A549 (cell line): Measurements from ENCODE around the gene IL19. TPM values are rescaled to one million over a fixed set of nuclear protein-coding genes. Genes with fewer than 3 reads are reported as not detected.

Experiments
- ATAC-seq, 2 experiments: fragments of 200-7000 bp in 1 of 2; fragments of >200 bp in 1 of 2; cut with Nextera tagmentation in 1 of 2; cut with Tn5 transposase in 1 of 2; 3 replicates each; pipeline versions ENCODE4 v1.8.0 to v1.9.1; 2018 to 2020; ENCODE audit warnings: mild to moderate bottlenecking in 1 of 2, moderate library complexity in 1 of 2
- CTCF ChIA-PET: fragments of 300-600 bp; sonication (Branson Sonifier 250); formaldehyde crosslinking; extraction: SDS; loops from one replicate; lab custom pipeline; 2021; ENCODE audit warnings: antibody characterized with exemption, inconsistent platforms; lab: Yijun Ruan, JAX
- POLR2A ChIA-PET: fragments of 350-600 bp; formaldehyde crosslinking; extraction: SDS; loops from one replicate; lab custom pipeline; 2021; ENCODE audit warnings: antibody characterized with exemption, inconsistent platforms; lab: Yijun Ruan, JAX
- DNase-seq, 2 experiments: peaks; one replicate each; pipeline versions ENCODE4 v3.0.0 to v3.0.0-alpha.2; 2011 to 2016; ENCODE audit warnings: low read depth in 1 of 2, low spot score in 1 of 2
- FAIRE-seq: peaks from 2 replicates; lab custom pipeline; 2011; peaks lifted over from hg19 to GRCh38; lab: Jason Lieb, UNC
- H3K27ac ChIP-seq, 2 experiments: fragments of >200 bp; sonication (Bioruptor Twin); formaldehyde crosslinking; 3 replicates each; pipeline ENCODE4 v1.5.1; 2016 to 2017
- H3K4me1 ChIP-seq: fragments of >200 bp; sonication (Bioruptor Twin); formaldehyde crosslinking; 3 replicates; pipeline ENCODE4 v1.6.1; 2016
- H3K4me2 ChIP-seq: fragments of >200 bp; sonication (Bioruptor Twin); formaldehyde crosslinking; 3 replicates; pipeline ENCODE4 v1.6.1; 2016
- H3K4me3 ChIP-seq: fragments of >200 bp; sonication (Bioruptor Twin); formaldehyde crosslinking; 3 replicates; pipeline ENCODE4 v1.5.1; 2016
- H3K9me3 ChIP-seq: fragments of >200 bp; sonication (Bioruptor Twin); formaldehyde crosslinking; 3 replicates; pipeline ENCODE4 v1.6.1; 2016
- CBX8 ChIP-seq: fragments of 200-600 bp; sonication (generic); IDR thresholded peaks from 2 replicates; pipeline ENCODE4 v1.6.1; 2016
- CHD4 ChIP-seq: fragments of 200-600 bp; sonication (generic); IDR thresholded peaks from 2 replicates; pipeline ENCODE4 v1.6.1; 2016; ENCODE audit warnings: antibody characterized with exemption, mild to moderate bottlenecking, borderline replicate concordance
- CTCF ChIP-seq: fragments of >200 bp; sonication (Bioruptor Twin); formaldehyde crosslinking; IDR thresholded peaks from 3 replicates; pipeline ENCODE4 v1.5.1; 2016
- FOSL2 ChIP-seq, 2 experiments: fragments of 450-650 bp in 1 of 2; fragments of >200 bp in 1 of 2; sonication (Bioruptor Twin) in 1 of 2; formaldehyde crosslinking; IDR thresholded peaks; 2 replicates each; pipeline versions ENCODE4 v1.5.0 to v1.6.1; 2016 to 2020; ENCODE audit warnings: mild to moderate bottlenecking in 1 of 2, moderate library complexity in 1 of 2
- GATA3 ChIP-seq: IDR thresholded peaks from 2 replicates; pipeline ENCODE4 v1.6.1; 2012; ENCODE audit warnings: borderline replicate concordance
- HES2 ChIP-seq: fragments of >200 bp; sonication (Bioruptor Twin); formaldehyde crosslinking; IDR thresholded peaks from 2 replicates; pipeline ENCODE4 v1.6.1; 2016
- HOXB13 ChIP-seq: fragments of 250-450 bp; sonication (Bioruptor Pico); IDR thresholded peaks from 2 replicates; pipeline ENCODE4 v1.5.0; 2020; ENCODE audit warnings: low read depth, mild to moderate bottlenecking, moderate library complexity
- JUN ChIP-seq, 2 experiments: fragments of >200 bp; sonication (Bioruptor Twin); formaldehyde crosslinking; IDR thresholded peaks; 2 replicates in 1 of 2; 3 replicates in 1 of 2; pipeline ENCODE4 v1.6.1; 2016 to 2017
- MAX ChIP-seq: IDR thresholded peaks from 2 replicates; pipeline ENCODE4 v1.6.1; 2012
- NR3C1 ChIP-seq: fragments of >200 bp; sonication (Bioruptor Twin); formaldehyde crosslinking; IDR thresholded peaks from 3 replicates; pipeline ENCODE4 v1.6.1; 2017
- RAD21 ChIP-seq, 2 experiments: fragments of >200 bp in 1 of 2; sonication (Bioruptor Twin) in 1 of 2; formaldehyde crosslinking in 1 of 2; IDR thresholded peaks in 1 of 2; conservative IDR thresholded peaks in 1 of 2; 2 replicates in 1 of 2; 3 replicates in 1 of 2; pipeline ENCODE4 v1.6.1; 2012 to 2018; ENCODE audit warnings: inconsistent platforms in 1 of 2
- RARB ChIP-seq: fragments of 250-450 bp; sonication (Bioruptor Pico); IDR thresholded peaks from 2 replicates; pipeline ENCODE4 v1.8.0; 2021; ENCODE audit warnings: mild to moderate bottlenecking, moderate library complexity
- SMC3 ChIP-seq: fragments of >200 bp; sonication (Bioruptor Twin); formaldehyde crosslinking; IDR thresholded peaks from 3 replicates; pipeline ENCODE4 v1.6.1; 2018; ENCODE audit warnings: inconsistent platforms
- WGBS: methylation state at CpG from one replicate; pipeline ENCODE4 v1.1.6; 2017; ENCODE audit errors: missing lambda C conversion rate; 5-methylcytosine and 5-hydroxymethylcytosine counted together
- polyA plus RNA-seq, 4 experiments: library from polyadenylated mRNA; depleted of rRNA in 3 of 4; stranded (reverse); fragments of >200 nt; fragmentation: RNase III in 1 of 4; extraction: RNeasy Plus Mini Kit Qiagen cat#74134 plus additional on column Dnase treatment in 1 of 4; gene quantifications; 2 replicates in 3 of 4; 3 replicates in 1 of 4; pipeline ENCODE4 v1.2.3, GENCODE V29; 2011 to 2017

IL19 gene
- polyA plus RNA-seq, 2 of the 4 experiments (the other 2 are of a cell fraction): not detected

- FAIRE-seq (no peak), DNase-seq (no peak), ATAC-seq (no peak)
- H3K4me2 ChIP-seq: no peak overlapping the region
- ChIA-PET POLR2A (no interaction called here), CTCF (interaction anchor here (1.1 to 10.6 kb wide), 4 partner anchors 98 to 275 kb away, joined by 3 to 96 read pairs (median 18); no protein-coding TSS in a partner anchor)
- peaks cover 28% of the 10 kb centered on the region for H3K4me1 ChIP-seq
- WGBS: 98% methylated on average over 6 of the region's 6 CpGs
- no peak overlapping the region for H3K27ac ChIP-seq
- TF ChIP-seq FOSL2 (IDR thresholded peaks at IDR 0.05) (no peak), FOSL2 (CRISPR knock-in tag; IDR thresholded peaks at IDR 0.05) (no peak)
- H3K4me3 ChIP-seq: no peak overlapping the region
- H3K9me3 ChIP-seq: no peaks in the 10 kb centered on the region
These were observed 41.5 kb upstream of the IL19 start for GRCh38 chr1:206729050-206729449.

GRCh38 chr1:206729507-206729906 is 41.1 kb upstream of the IL19 start:
- Histone ChIP-seq H3K4me1 (peaks cover 23% of the 10 kb centered on the region), H3K9me3 (no peaks in the 10 kb centered on the region), H3K4me3 (no peak overlapping the region), H3K27ac (no peak overlapping the region), H3K4me2 (no peak overlapping the region)
- ATAC-seq: no peak
- no peak for FAIRE-seq
- ChIA-PET POLR2A (no interaction called here), CTCF (interaction anchor here (1.0 to 10.6 kb wide), 8 partner anchors 10 to 275 kb away, joined by 3 to 123 read pairs (median 6); no protein-coding TSS in a partner anchor)
- no peak for DNase-seq
- WGBS: 92% methylated on average over 3 of the region's 3 CpGs
- TF ChIP-seq HOXB13 (CRISPR knock-in tag): no peak

GRCh38 chr1:206732508-206732907 is 38.1 kb upstream of the IL19 start:
- TF ChIP-seq JUN (IDR thresholded peaks at IDR 0.05): no peak
- TF ChIP-seq RARB (CRISPR knock-in tag): no peak
- no peak for TF ChIP-seq CHD4
- TF ChIP-seq CBX8: no peak
- DNase-seq: no peak
- no peak overlapping the region for H3K4me2 ChIP-seq
- WGBS: 84% methylated on average over 11 of the region's 11 CpGs
- no peak for ATAC-seq
- no peaks in the 10 kb centered on the region for H3K9me3 ChIP-seq
- H3K27ac ChIP-seq: no peak overlapping the region
- H3K4me3 ChIP-seq: no peak overlapping the region
- FAIRE-seq: no peak
- H3K4me1 ChIP-seq: no peaks in the 10 kb centered on the region
- POLR2A ChIA-PET: no interaction called here
- CTCF ChIA-PET: interaction anchor here (1.9 to 7.9 kb wide), 3 partner anchors 9 to 250 kb away, joined by 4 to 123 read pairs (median 5); no protein-coding TSS in a partner anchor

- CTCF ChIA-PET: interaction anchor here (2.0 to 7.9 kb wide), 8 partner anchors 9 to 249 kb away, joined by 4 to 123 read pairs (median 17); partner anchors contain the start of gene PIGR
These were observed 37.6 kb upstream of the IL19 start for GRCh38 chr1:206732992-206733391.

GRCh38 chr1:206734499-206735142 is 36.0 kb upstream of the IL19 start:
- no peak overlapping the region for H3K4me2 ChIP-seq
- POLR2A ChIA-PET: interaction anchor here (1.2 kb wide), 1 partner anchor 178 kb away, joined by 4 read pairs; no protein-coding TSS in a partner anchor
- no peak overlapping the region for H3K4me3 ChIP-seq
- FAIRE-seq: no peak
- H3K9me3 ChIP-seq: no peaks in the 10 kb centered on the region
- peak; percentile 60 to 84; a peak in 4 of 6 replicates for ATAC-seq
- DNase-seq: peak; percentile 43 to 78
- 53% methylated on average over 9 of the region's 9 CpGs for WGBS
- H3K4me1 ChIP-seq: peaks cover 6% of the 10 kb centered on the region; the same call in 1 of the 3 replicates
- TF ChIP-seq SMC3 (peak; percentile 77), CTCF (peak; percentile 65), RAD21 (conservative IDR thresholded peaks at IDR 0.05 in 1 of 2, IDR thresholded peaks at IDR 0.05 in 1 of 2) (peak; percentile 73 to 75), HES2 (no peak), NR3C1 (no peak)
- no peak overlapping the region for H3K27ac ChIP-seq
- CTCF ChIA-PET: interaction anchor here (0.5 to 7.9 kb wide), 58 partner anchors 7 to 765 kb away, joined by 3 to 123 read pairs (median 5); partner anchors contain the start of genes DYRK3, FCMR and PIGR

More at GRCh38 chr1:206732992-206733391, 37.6 kb upstream of the IL19 start:
- Histone ChIP-seq H3K4me3 (no peak overlapping the region), H3K4me1 (no peaks in the 10 kb centered on the region), H3K4me2 (no peak overlapping the region), H3K9me3 (no peaks in the 10 kb centered on the region), H3K27ac (no peak overlapping the region)
- POLR2A ChIA-PET: no interaction called here
- DNase-seq (no peak), FAIRE-seq (no peak), ATAC-seq (no peak)
- WGBS: 91% methylated on average over 11 of the region's 11 CpGs
- TF ChIP-seq MAX (no peak), GATA3 (no peak), JUN (IDR thresholded peaks at IDR 0.05) (no peak)
